Keratinocyte (primary cell): Measurements from ENCODE around the gene LONP1. TPM values are rescaled to one million over a fixed set of nuclear protein-coding genes. Genes with fewer than 3 reads are reported as not detected.

Source experiments
- DNase-seq: peaks from one replicate; pipeline ENCODE4 v3.0.0-alpha.2; 2011; ENCODE audit warnings: low read depth, missing footprints, low spot score
- FAIRE-seq: peaks from 2 replicates; lab custom pipeline; 2011; peaks lifted over from hg19 to GRCh38; lab: Jason Lieb, UNC
- H2AFZ ChIP-seq: 2 replicates; pipeline ENCODE4 v1.6.0; 2012; ENCODE audit warnings: low read length, control low read depth, inconsistent platforms; ENCODE audit not compliant: control insufficient read depth
- H3K27ac ChIP-seq: 2 replicates; pipeline ENCODE4 v1.5.1; 2011; ENCODE audit warnings: low read length; ENCODE audit not compliant: control insufficient read depth, insufficient read depth
- H3K27me3 ChIP-seq: 3 replicates; pipeline ENCODE4 v1.6.0; 2011; ENCODE audit warnings: low read length; ENCODE audit not compliant: control insufficient read depth, insufficient read depth; ENCODE audit errors: extremely low read depth
- H3K36me3 ChIP-seq, 2 experiments: 2 replicates in 1 of 2; 3 replicates in 1 of 2; pipeline ENCODE4 v1.5.1; 2011; ENCODE audit warnings: low read length in 2 of 2, mild to moderate bottlenecking in 1 of 2; ENCODE audit not compliant: control insufficient read depth in 2 of 2, insufficient read depth in 2 of 2; ENCODE audit errors: extremely low read depth in 1 of 2
- H3K4me1 ChIP-seq: 3 replicates; pipeline ENCODE4 v1.5.1; 2011; ENCODE audit warnings: low read length; ENCODE audit not compliant: control insufficient read depth, insufficient read depth; ENCODE audit errors: extremely low read depth
- H3K4me2 ChIP-seq: 3 replicates; pipeline ENCODE4 v1.6.0; 2011; ENCODE audit warnings: low read depth, low read length; ENCODE audit not compliant: control insufficient read depth, insufficient read depth; ENCODE audit errors: extremely low read depth
- H3K4me3 ChIP-seq, 3 experiments: fragments of 200-600 bp in 1 of 3; sonication (generic) in 1 of 3; 2 replicates in 2 of 3; 3 replicates in 1 of 3; pipeline ENCODE4 v1.5.1; 2011 to 2016; ENCODE audit warnings: low read length in 3 of 3, mild to moderate bottlenecking in 3 of 3, control low read depth in 2 of 3, inconsistent platforms in 1 of 3, low read depth in 1 of 3, mixed read lengths in 1 of 3, mixed run types in 1 of 3, moderate library complexity in 1 of 3; ENCODE audit not compliant: control insufficient read depth in 2 of 3, insufficient read depth in 2 of 3; ENCODE audit errors: extremely low read depth in 1 of 3
- H3K79me2 ChIP-seq: 2 replicates; pipeline ENCODE4 v1.6.0; 2012; ENCODE audit warnings: low read length; ENCODE audit not compliant: control insufficient read depth, insufficient read depth
- H3K9ac ChIP-seq: 3 replicates; pipeline ENCODE4 v1.6.0; 2011; ENCODE audit warnings: low read length; ENCODE audit not compliant: control insufficient read depth, insufficient read depth; ENCODE audit errors: extremely low read depth
- H3K9me1 ChIP-seq: 3 replicates; pipeline ENCODE4 v1.6.0; 2011; ENCODE audit warnings: low read length; ENCODE audit not compliant: control insufficient read depth, insufficient read depth; ENCODE audit errors: extremely low read depth
- H3K9me3 ChIP-seq: 2 replicates; pipeline ENCODE4 v1.5.1; 2012; ENCODE audit warnings: low read depth, low read length; ENCODE audit not compliant: control insufficient read depth
- H4K20me1 ChIP-seq: 3 replicates; pipeline ENCODE4 v1.6.0; 2011; ENCODE audit warnings: low read length; ENCODE audit not compliant: control insufficient read depth, insufficient read depth; ENCODE audit errors: extremely low read depth
- CTCF ChIP-seq, 3 experiments: IDR thresholded peaks in 1 of 3; conservative IDR thresholded peaks in 1 of 3; optimal IDR thresholded peaks in 1 of 3; 2 replicates in 2 of 3; 3 replicates in 1 of 3; pipeline versions ENCODE3 to v1.5.1; 2011; ENCODE audit warnings: low read length in 3 of 3, mild to moderate bottlenecking in 3 of 3, moderate library complexity in 2 of 3, control low read depth in 1 of 3, inconsistent platforms in 1 of 3; ENCODE audit not compliant: insufficient read depth in 2 of 3; ENCODE audit errors: extremely low read depth in 1 of 3
- EZH2 ChIP-seq: IDR thresholded peaks from one replicate; pipeline ENCODE4 v1.6.1; 2012; ENCODE audit warnings: inconsistent platforms, mild to moderate bottlenecking, low read length, moderate library complexity
- dilution Hi-C: fragments of 300-500 bp; cut with MboI; formaldehyde crosslinking; loops from one replicate; pipeline ENCODE4 v1.7.0; 2020; ENCODE audit warnings: low sequenced_read_pairs; ENCODE audit not compliant: extremely low pct_ligation_motif_present
- polyA plus RNA-seq, 5 experiments: library from polyadenylated mRNA; depleted of rRNA in 3 of 5; stranded (reverse) in 3 of 5; stranded (forward) in 1 of 5; unstranded in 1 of 5; fragments of >200 nt; gene quantifications; 1 replicate in 1 of 5; 2 replicates in 3 of 5; 3 replicates in 1 of 5; pipeline versions ENCODE4 v1.2.1 to v1.2.3, GENCODE V29; 2011 to 2012; ENCODE audit warnings: missing spikeins in 2 of 5, low read depth in 1 of 5, low replicate concordance in 1 of 5

Gene LONP1
- polyA plus RNA-seq, 1 donor (not counting 4 experiments of a cell fraction or from before 2014, with no cell fraction given) = 24.2 TPM

- TF ChIP-seq CTCF (optimal IDR thresholded peaks at IDR 0.05 in 1 of 3, IDR thresholded peaks at IDR 0.05 in 1 of 3, conservative IDR thresholded peaks at IDR 0.05 in 1 of 3; ENCODE audit: extremely low read depth in 1 of 3, insufficient read depth in 2 of 3, low read length in 3 of 3) (no peak), EZH2 (no peak)
- peaks cover 44 to 63% of the 10 kb centered on the region in 2 experiments for H3K36me3 ChIP-seq
- H3K9me3 ChIP-seq = no peaks in the 10 kb centered on the region
- H3K27ac ChIP-seq = no peak overlapping the region
- H3K4me2 ChIP-seq = no peak overlapping the region
- DNase-seq = no peak
- H3K9ac ChIP-seq = no peak overlapping the region
- H2AFZ ChIP-seq = no peak overlapping the region
- H3K27me3 ChIP-seq = no peaks in the 10 kb centered on the region
- peaks cover 3% of the 10 kb centered on the region for H3K79me2 ChIP-seq
- no peak overlapping the region for H3K4me3 ChIP-seq
- no peaks in the 10 kb centered on the region for H3K9me1 ChIP-seq
- no peaks in the 10 kb centered on the region for H4K20me1 ChIP-seq
- no peaks in the 10 kb centered on the region for H3K4me1 ChIP-seq
- dilution Hi-C loops = no loop called here
- no peak for FAIRE-seq
Observed at GRCh38 chr19:5655412-5655811, 64.5 kb downstream of the LONP1 start.

GRCh38 chr19:5654931-5655330 lies 65.0 kb downstream of the LONP1 start:
- Histone ChIP-seq H2AFZ (no peak overlapping the region), H3K9ac (no peak overlapping the region), H3K4me1 (no peaks in the 10 kb centered on the region), H3K27me3 (no peaks in the 10 kb centered on the region), H4K20me1 (peaks cover 1% of the 10 kb centered on the region), H3K79me2 (peaks cover 4% of the 10 kb centered on the region), H3K36me3 (peaks cover 43 to 62% of the 10 kb centered on the region in 2 experiments), H3K9me3 (no peaks in the 10 kb centered on the region), H3K27ac (no peak overlapping the region), H3K4me2 (no peak overlapping the region), H3K4me3 (no peak overlapping the region), H3K9me1 (no peaks in the 10 kb centered on the region)
- dilution Hi-C loops = no loop called here
- DNase-seq (no peak), FAIRE-seq (no peak)
- TF ChIP-seq CTCF (optimal IDR thresholded peaks at IDR 0.05 in 1 of 3, IDR thresholded peaks at IDR 0.05 in 1 of 3, conservative IDR thresholded peaks at IDR 0.05 in 1 of 3; ENCODE audit: extremely low read depth in 1 of 3, insufficient read depth in 2 of 3, low read length in 3 of 3) = no peak
- no peak for TF ChIP-seq EZH2
